DOHH2 (cell line): Measurements from ENCODE around the gene CLDN14.

Source experiments
- CTCF ChIP-seq: fragments of 200-600 bp; sonication (generic); IDR thresholded peaks from one replicate; pipeline ENCODE4 v1.5.1; 2014; ENCODE audit warnings: antibody characterized with exemption, mild to moderate bottlenecking, low read depth, low read length; ENCODE audit not compliant: poor library complexity, severe bottlenecking
- EZH2phosphoT487 ChIP-seq: fragments of 200-600 bp; sonication (generic); IDR thresholded peaks from 2 replicates; pipeline ENCODE4 v1.6.1; 2017; ENCODE audit warnings: borderline replicate concordance, mild to moderate bottlenecking, antibody characterized with exemption, low read length, moderate library complexity, mixed read lengths

- TF ChIP-seq EZH2phosphoT487 (no peak), CTCF (no peak)
Measured at GRCh38 chr21:36427502-36427901, 52.4 kb downstream of the CLDN14 start.
